ENCODE measurements around the gene ANKRD31.
"Not testable (repeated sequence)": the region's sequence is repeated elsewhere in the genome, so short reads cannot be mapped to it uniquely, and the experiment has no call there.

ANKRD31 gene

GRCh38 chr5:75192264-75192663, 44.4 kb downstream of the ANKRD31 start:
- Histone ChIP-seq H3K27ac (ENCODE audit: insufficient read depth in 1 of 2, low read depth in 1 of 2, low read length in 2 of 2, poor library complexity in 1 of 2, severe bottlenecking in 2 of 2) (no peak overlapping the region), H3K27me3 (replicated peaks in 2 of 5; ENCODE audit: control insufficient read depth in 4 of 5, insufficient read depth in 5 of 5, low read length in 4 of 5) (no peaks in the 10 kb centered on the region), H3K4me1 (ENCODE audit: control extremely low read depth in 1 of 4, control insufficient read depth in 4 of 4, insufficient read depth in 4 of 4, low read length in 3 of 4) (no peaks in the 10 kb centered on the region), H3K9me3 (ENCODE audit: control extremely low read depth in 1 of 5, control insufficient read depth in 4 of 5, insufficient read depth in 2 of 5, low read depth in 1 of 5, low read length in 4 of 5) (no peaks in the 10 kb centered on the region), H3K36me3 (ENCODE audit: control insufficient read depth in 4 of 4, insufficient read depth in 4 of 4, low read length in 3 of 4) (no peaks in the 10 kb centered on the region), H3K4me3 (ENCODE audit: control insufficient read depth in 1 of 7, extremely low read depth in 1 of 7, insufficient read depth in 4 of 7, low read depth in 2 of 7, low read length in 6 of 7) (no peak overlapping the region)
- ChIA-PET POLR2A (no interaction called here), CTCF (no interaction called here)
- no peak for DNase-seq

- POLR2A ChIA-PET = interaction anchor here (0.6 kb wide), 1 partner anchor 107 kb away, joined by 3 read pairs; no protein-coding TSS in a partner anchor
- CTCF ChIA-PET = no interaction called here
Measured at GRCh38 chr5:75190227-75190626, 46.5 kb downstream of the ANKRD31 start.

GRCh38 chr5:75189353-75189752, 47.3 kb downstream of the ANKRD31 start:
- WGBS (ENCODE audit: insufficient coverage) = 100% methylated on average over 2 of the region's 2 CpGs
- H3K4me3 ChIP-seq (ENCODE audit: control insufficient read depth in 1 of 7, extremely low read depth in 1 of 7, insufficient read depth in 4 of 7, low read depth in 2 of 7, low read length in 6 of 7) = no peak overlapping the region
- H3K9me3 ChIP-seq (ENCODE audit: control extremely low read depth in 1 of 5, control insufficient read depth in 4 of 5, insufficient read depth in 2 of 5, low read depth in 1 of 5, low read length in 4 of 5) = no peaks in the 10 kb centered on the region
- DNase-seq = no peak
- H3K27me3 ChIP-seq (replicated peaks in 2 of 5; ENCODE audit: control insufficient read depth in 4 of 5, insufficient read depth in 5 of 5, low read length in 4 of 5) = no peaks in the 10 kb centered on the region
- ChIA-PET CTCF (no interaction called here), POLR2A (interaction anchor here (0.6 kb wide), 1 partner anchor 106 kb away, joined by 3 read pairs; no protein-coding TSS in a partner anchor)
- H3K36me3 ChIP-seq (ENCODE audit: control insufficient read depth in 4 of 4, insufficient read depth in 4 of 4, low read length in 3 of 4) = no peaks in the 10 kb centered on the region
- no peak overlapping the region for H3K27ac ChIP-seq (ENCODE audit: insufficient read depth in 1 of 2, low read depth in 1 of 2, low read length in 2 of 2, poor library complexity in 1 of 2, severe bottlenecking in 2 of 2)
- no peaks in the 10 kb centered on the region for H3K4me1 ChIP-seq (ENCODE audit: control extremely low read depth in 1 of 4, control insufficient read depth in 4 of 4, insufficient read depth in 4 of 4, low read length in 3 of 4)

More at GRCh38 chr5:75190227-75190626, 46.5 kb downstream of the ANKRD31 start:
- H3K9me3 ChIP-seq (ENCODE audit: control extremely low read depth in 1 of 5, control insufficient read depth in 4 of 5, insufficient read depth in 2 of 5, low read depth in 1 of 5, low read length in 4 of 5) = no peaks in the 10 kb centered on the region
- no peak for DNase-seq
- H3K27ac ChIP-seq (ENCODE audit: insufficient read depth in 1 of 2, low read depth in 1 of 2, low read length in 2 of 2, poor library complexity in 1 of 2, severe bottlenecking in 2 of 2) = no peak overlapping the region
- no peaks in the 10 kb centered on the region for H3K36me3 ChIP-seq (ENCODE audit: control insufficient read depth in 4 of 4, insufficient read depth in 4 of 4, low read length in 3 of 4)
- 100% methylated on average over 2 of the region's 3 CpGs for WGBS (ENCODE audit: insufficient coverage)
- no peaks in the 10 kb centered on the region for H3K27me3 ChIP-seq (replicated peaks in 2 of 5; ENCODE audit: control insufficient read depth in 4 of 5, insufficient read depth in 5 of 5, low read length in 4 of 5)
- H3K4me3 ChIP-seq (ENCODE audit: control insufficient read depth in 1 of 7, extremely low read depth in 1 of 7, insufficient read depth in 4 of 7, low read depth in 2 of 7, low read length in 6 of 7) = no peak overlapping the region
- H3K4me1 ChIP-seq (ENCODE audit: control extremely low read depth in 1 of 4, control insufficient read depth in 4 of 4, insufficient read depth in 4 of 4, low read length in 3 of 4) = no peaks in the 10 kb centered on the region

GRCh38 chr5:75185763-75186162, 50.9 kb downstream of the ANKRD31 start:
- 100% methylated on average over 1 of the region's 1 CpG for WGBS (ENCODE audit: insufficient coverage)
- Histone ChIP-seq H3K4me3 (ENCODE audit: control insufficient read depth in 1 of 7, extremely low read depth in 1 of 7, insufficient read depth in 4 of 7, low read depth in 2 of 7, low read length in 6 of 7) (no peak overlapping the region), H3K4me1 (ENCODE audit: control extremely low read depth in 1 of 4, control insufficient read depth in 4 of 4, insufficient read depth in 4 of 4, low read length in 3 of 4) (no peaks in the 10 kb centered on the region), H3K36me3 (ENCODE audit: control insufficient read depth in 4 of 4, insufficient read depth in 4 of 4, low read length in 3 of 4) (no peaks in the 10 kb centered on the region), H3K9me3 (ENCODE audit: control extremely low read depth in 1 of 5, control insufficient read depth in 4 of 5, insufficient read depth in 2 of 5, low read depth in 1 of 5, low read length in 4 of 5) (peaks cover 0 to 4% (median 0%) of the 10 kb centered on the region in 5 experiments), H3K27me3 (replicated peaks in 2 of 5; ENCODE audit: control insufficient read depth in 4 of 5, insufficient read depth in 5 of 5, low read length in 4 of 5) (no peaks in the 10 kb centered on the region), H3K27ac (ENCODE audit: insufficient read depth in 1 of 2, low read depth in 1 of 2, low read length in 2 of 2, poor library complexity in 1 of 2, severe bottlenecking in 2 of 2) (no peak overlapping the region)
- DNase-seq = no peak
- CTCF ChIA-PET = no interaction called here
- POLR2A ChIA-PET = no interaction called here

GRCh38 chr5:75176009-75176408, 60.7 kb downstream of the ANKRD31 start:
- 92% methylated on average over 6 of the region's 7 CpGs for WGBS (ENCODE audit: insufficient coverage)
- DNase-seq; H3K9me3 ChIP-seq (ENCODE audit: control extremely low read depth in 1 of 5, control insufficient read depth in 4 of 5, insufficient read depth in 2 of 5, low read depth in 1 of 5, low read length in 4 of 5); H3K4me3 ChIP-seq (ENCODE audit: control insufficient read depth in 1 of 7, extremely low read depth in 1 of 7, insufficient read depth in 4 of 7, low read depth in 2 of 7, low read length in 6 of 7); H3K4me1 ChIP-seq (ENCODE audit: control extremely low read depth in 1 of 4, control insufficient read depth in 4 of 4, insufficient read depth in 4 of 4, low read length in 3 of 4); H3K36me3 ChIP-seq (ENCODE audit: control insufficient read depth in 4 of 4, insufficient read depth in 4 of 4, low read length in 3 of 4); H3K27ac ChIP-seq (ENCODE audit: insufficient read depth in 1 of 2, low read depth in 1 of 2, low read length in 2 of 2, poor library complexity in 1 of 2, severe bottlenecking in 2 of 2); CTCF ChIA-PET; H3K27me3 ChIP-seq (replicated peaks in 2 of 5; ENCODE audit: control insufficient read depth in 4 of 5, insufficient read depth in 5 of 5, low read length in 4 of 5); POLR2A ChIA-PET: not testable (repeated sequence)

- DNase-seq; POLR2A ChIA-PET; H3K27ac ChIP-seq (ENCODE audit: insufficient read depth in 1 of 2, low read depth in 1 of 2, low read length in 2 of 2, poor library complexity in 1 of 2, severe bottlenecking in 2 of 2); H3K9me3 ChIP-seq (ENCODE audit: control extremely low read depth in 1 of 5, control insufficient read depth in 4 of 5, insufficient read depth in 2 of 5, low read depth in 1 of 5, low read length in 4 of 5); H3K4me3 ChIP-seq (ENCODE audit: control insufficient read depth in 1 of 7, extremely low read depth in 1 of 7, insufficient read depth in 4 of 7, low read depth in 2 of 7, low read length in 6 of 7); H3K27me3 ChIP-seq (replicated peaks in 2 of 5; ENCODE audit: control insufficient read depth in 4 of 5, insufficient read depth in 5 of 5, low read length in 4 of 5); CTCF ChIA-PET; H3K4me1 ChIP-seq (ENCODE audit: control extremely low read depth in 1 of 4, control insufficient read depth in 4 of 4, insufficient read depth in 4 of 4, low read length in 3 of 4); H3K36me3 ChIP-seq (ENCODE audit: control insufficient read depth in 4 of 4, insufficient read depth in 4 of 4, low read length in 3 of 4): not testable (repeated sequence)
- 100% methylated on average over 3 of the region's 4 CpGs for WGBS (ENCODE audit: insufficient coverage)
Measured at GRCh38 chr5:75174872-75175271, 61.8 kb downstream of the ANKRD31 start.

GRCh38 chr5:75169516-75169915, 67.2 kb downstream of the ANKRD31 start:
- ChIA-PET POLR2A (no interaction called here), CTCF (interaction anchor here (0.6 kb wide), 1 partner anchor 118 kb away, joined by 3 read pairs; no protein-coding TSS in a partner anchor)
- no peaks in the 10 kb centered on the region for H3K27me3 ChIP-seq (replicated peaks in 2 of 5; ENCODE audit: control insufficient read depth in 4 of 5, insufficient read depth in 5 of 5, low read length in 4 of 5)
- peaks cover 0 to 5% (median 2%) of the 10 kb centered on the region in 4 experiments for H3K4me1 ChIP-seq (ENCODE audit: control extremely low read depth in 1 of 4, control insufficient read depth in 4 of 4, insufficient read depth in 4 of 4, low read length in 3 of 4)
- H3K36me3 ChIP-seq (ENCODE audit: control insufficient read depth in 4 of 4, insufficient read depth in 4 of 4, low read length in 3 of 4) = no peaks in the 10 kb centered on the region
- no peak overlapping the region for H3K4me3 ChIP-seq (ENCODE audit: control insufficient read depth in 1 of 7, extremely low read depth in 1 of 7, insufficient read depth in 4 of 7, low read depth in 2 of 7, low read length in 6 of 7)
- no CpG with 5 or more reads among the region's 2 CpGs for WGBS (ENCODE audit: insufficient coverage)
- no peaks in the 10 kb centered on the region for H3K9me3 ChIP-seq (ENCODE audit: control extremely low read depth in 1 of 5, control insufficient read depth in 4 of 5, insufficient read depth in 2 of 5, low read depth in 1 of 5, low read length in 4 of 5)
- DNase-seq = no peak
- H3K27ac ChIP-seq (ENCODE audit: insufficient read depth in 1 of 2, low read depth in 1 of 2, low read length in 2 of 2, poor library complexity in 1 of 2, severe bottlenecking in 2 of 2) = no peak overlapping the region

All from common myeloid progenitor, CD34-positive (primary cell).